GM12878 (cell line): Measurements from ENCODE around the gene CAMK1. TPM values are rescaled to one million over a fixed set of nuclear protein-coding genes. Genes with fewer than 3 reads are reported as not detected.

Source experiments
- ATAC-seq: fragments of 200-7000 bp; cut with Tn5 transposase; 3 replicates; pipeline ENCODE4 v1.9.1; 2020; ENCODE audit warnings: mild to moderate bottlenecking, moderate library complexity
- BruUV-seq: library from RNA; stranded (reverse); fragments of 400-500 nt; replicated peaks from 2 replicates; lab custom pipeline; 2021; lab: Mats Ljungman, UMichigan
- CTCF ChIA-PET: fragments of 300-600 bp; sonication (Branson Sonifier 250); formaldehyde crosslinking; extraction: SDS; loops from one replicate; lab custom pipeline; 2021; ENCODE audit warnings: inconsistent platforms; lab: Yijun Ruan, JAX
- POLR2A ChIA-PET: fragments of 350-600 bp; formaldehyde crosslinking; extraction: SDS; loops from one replicate; lab custom pipeline; 2021; ENCODE audit warnings: inconsistent platforms; lab: Charles Lee
- RAD21 ChIA-PET: fragments of 300-600 bp; sonication (Branson Sonifier 250); formaldehyde crosslinking; loops from one replicate; lab custom pipeline; 2023; ENCODE audit warnings: antibody characterized with exemption; ENCODE audit not compliant: unreplicated experiment; lab: Charles Lee
- SMC1A ChIA-PET: fragments of 300-600 bp; sonication (Branson Sonifier 250); formaldehyde crosslinking; loops from one replicate; lab custom pipeline; 2023; ENCODE audit not compliant: unreplicated experiment, uncharacterized antibody; lab: Charles Lee
- DNase-seq: peaks from one replicate; pipeline ENCODE4 v3.0.0-alpha.2; 2011; ENCODE audit warnings: low read depth, low spot score
- FAIRE-seq: peaks from 3 replicates; lab custom pipeline; 2011; peaks lifted over from hg19 to GRCh38; lab: Jason Lieb, UNC
- H2AFZ ChIP-seq: 2 replicates; pipeline ENCODE4 v1.6.0; 2011; ENCODE audit warnings: low read depth, low read length, control low read depth; ENCODE audit not compliant: control insufficient read depth
- H3K27ac ChIP-seq: 2 replicates; pipeline ENCODE4 v1.5.1; 2011; ENCODE audit warnings: control low read depth; ENCODE audit not compliant: control insufficient read depth, insufficient read depth
- H3K27me3 ChIP-seq, 2 experiments: replicated peaks in 1 of 2; 2 replicates each; pipeline versions ENCODE4 v1.6.0 to v1.6.1; 2011; ENCODE audit warnings: low read length in 1 of 2; ENCODE audit not compliant: control insufficient read depth in 2 of 2, insufficient read depth in 2 of 2
- H3K36me3 ChIP-seq, 2 experiments: 2 replicates each; pipeline ENCODE4 v1.5.1; 2011; ENCODE audit warnings: low read length in 1 of 2; ENCODE audit not compliant: control insufficient read depth in 2 of 2, insufficient read depth in 2 of 2
- H3K4me1 ChIP-seq: 2 replicates; pipeline ENCODE4 v1.6.1; 2011; ENCODE audit warnings: mild to moderate bottlenecking, low read length, moderate library complexity, mixed read lengths; ENCODE audit not compliant: control insufficient read depth, insufficient read depth
- H3K4me2 ChIP-seq: 2 replicates; pipeline ENCODE4 v1.6.0; 2011; ENCODE audit warnings: control low read depth; ENCODE audit not compliant: control insufficient read depth, insufficient read depth
- H3K4me3 ChIP-seq: fragments of 200-600 bp; sonication (generic); 2 replicates; pipeline ENCODE4 v1.5.1; 2016
- H3K79me2 ChIP-seq: 2 replicates; pipeline ENCODE4 v1.6.0; 2011; ENCODE audit warnings: low read length; ENCODE audit not compliant: control insufficient read depth, insufficient read depth
- H3K9ac ChIP-seq: 2 replicates; pipeline ENCODE4 v1.8.0; 2011; ENCODE audit warnings: low read length, control low read depth, mixed read lengths; ENCODE audit not compliant: control insufficient read depth, insufficient read depth
- H3K9me3 ChIP-seq: replicated peaks from 3 replicates; pipeline ENCODE4 v1.5.1; 2011; ENCODE audit warnings: mild to moderate bottlenecking, low read length; ENCODE audit not compliant: control insufficient read depth, insufficient read depth
- H4K20me1 ChIP-seq: 2 replicates; pipeline ENCODE4 v1.6.0; 2011; ENCODE audit not compliant: control insufficient read depth, insufficient read depth
- BCLAF1 ChIP-seq: fragments of 450-650 bp; IDR thresholded peaks from 2 replicates; pipeline ENCODE4 v1.6.1; 2017; ENCODE audit warnings: antibody characterized with exemption, mild to moderate bottlenecking, moderate library complexity
- CEBPB ChIP-seq, 2 experiments: fragments of 150-350 bp in 1 of 2; IDR thresholded peaks; 2 replicates each; pipeline ENCODE4 v1.6.1; 2012 to 2014; ENCODE audit warnings: low read depth in 2 of 2, low read length in 2 of 2, borderline replicate concordance in 1 of 2, inconsistent platforms in 1 of 2
- EED ChIP-seq: sonication (generic); IDR thresholded peaks from 2 replicates; pipeline ENCODE4 v1.6.1; 2016; ENCODE audit warnings: antibody characterized with exemption, low read depth
- NFYB ChIP-seq: IDR thresholded peaks from 2 replicates; pipeline ENCODE4 v1.6.1; 2011; ENCODE audit warnings: low read depth, mild to moderate bottlenecking, low read length, improper control_type of control experiment, moderate library complexity; ENCODE audit not compliant: insufficient read depth
- POLR2A ChIP-seq: IDR thresholded peaks from 2 replicates; pipeline ENCODE4 v1.6.1; 2011; ENCODE audit warnings: low read depth, mild to moderate bottlenecking, low read length
- RB1 ChIP-seq: fragments of 450-650 bp; formaldehyde crosslinking; IDR thresholded peaks from 2 replicates; pipeline ENCODE4 v1.6.1; 2017; ENCODE audit warnings: mild to moderate bottlenecking, borderline replicate concordance
- RCOR1 ChIP-seq: conservative IDR thresholded peaks from 2 replicates; pipeline ENCODE4 v1.6.1; 2012; ENCODE audit warnings: low read depth, low read length, improper control_type of control experiment
- SIN3A ChIP-seq: IDR thresholded peaks from 2 replicates; pipeline ENCODE4 v1.6.1; 2012; ENCODE audit warnings: low read depth, low read length, improper control_type of control experiment
- SP1 ChIP-seq: IDR thresholded peaks from one replicate; pipeline ENCODE4 v1.6.1; 2011; ENCODE audit warnings: low read depth, low read length
- TAF1 ChIP-seq: IDR thresholded peaks from 2 replicates; pipeline ENCODE4 v1.6.1; 2011; ENCODE audit warnings: mild to moderate bottlenecking, low read depth, low read length, borderline replicate concordance
- WGBS: methylation state at CpG from one replicate; pipeline ENCODE4 v1.1.6; 2016; ENCODE audit warnings: low lambda C conversion rate; ENCODE audit not compliant: insufficient replicate concordance, insufficient coverage; ENCODE audit errors: missing lambda C conversion rate; 5-methylcytosine and 5-hydroxymethylcytosine counted together
- in situ Hi-C: fragments of 300-500 bp; cut with MboI; formaldehyde crosslinking; loops from 9 replicates; pipeline ENCODE4 v1.14.3; 2018; ENCODE audit warnings: mixed read lengths
- intact Hi-C: fragments of 100-400 bp; cut with micrococcal nuclease; formaldehyde crosslinking; loops from one replicate; pipeline ENCODE4 v1.14.2; 2022; ENCODE audit not compliant: unreplicated experiment
- polyA plus RNA-seq, 11 experiments: library from polyadenylated mRNA; depleted of rRNA in 4 of 11; unstranded in 6 of 11; stranded (reverse) in 5 of 11; fragments of >200 nt; fragmentation: Nextera tagmentation in 4 of 11; fragmentation: Illumina TruSeq in 1 of 11; extraction: Ambion mirVana in 4 of 11; extraction: Trizol in 1 of 11; gene quantifications; 1 replicate in 1 of 11; 2 replicates in 10 of 11; pipeline versions ENCODE4 v1.2.1 to v1.2.3, GENCODE V29; 2011 to 2016; ENCODE audit warnings: inconsistent platforms in 2 of 11, missing spikeins in 2 of 11, low read depth in 1 of 11
- total RNA-seq, 4 experiments: library from RNA; depleted of rRNA in 3 of 4; stranded (reverse); fragments of >200 nt in 3 of 4; fragmentation: Illumina TruSeq in 1 of 4; extraction: Trizol in 1 of 4; gene quantifications; 2 replicates each; pipeline versions ENCODE4 v1.2.1 to v1.2.3, GENCODE V29; 2013 to 2021
- TF ChIP-seq, protein P1 (sequence below): IDR thresholded peaks from 2 replicates; pipeline ENCODE4 v1.6.1; 2011; ENCODE audit warnings: mild to moderate bottlenecking, low read depth, low read length, moderate library complexity; ENCODE audit not compliant: insufficient replicate concordance
- TF ChIP-seq, protein P2 (sequence below): fragments of 450-650 bp; IDR thresholded peaks from 2 replicates; pipeline ENCODE4 v1.6.1; 2017; ENCODE audit warnings: mild to moderate bottlenecking, low read depth, inconsistent platforms; ENCODE audit not compliant: poor library complexity, severe bottlenecking
- TF ChIP-seq, protein P3 (sequence below): IDR thresholded peaks from 2 replicates; pipeline ENCODE4 v1.6.1; 2012; ENCODE audit warnings: low read depth, low read length, improper control_type of control experiment

CAMK1 gene
- total and polyA plus RNA-seq, 10 of the 15 experiments (the other 5 are each of a cell fraction or from before 2014, with no cell fraction given): 0.24 to 2.1 (median 0.51) TPM; not detected in 2

DNA sequence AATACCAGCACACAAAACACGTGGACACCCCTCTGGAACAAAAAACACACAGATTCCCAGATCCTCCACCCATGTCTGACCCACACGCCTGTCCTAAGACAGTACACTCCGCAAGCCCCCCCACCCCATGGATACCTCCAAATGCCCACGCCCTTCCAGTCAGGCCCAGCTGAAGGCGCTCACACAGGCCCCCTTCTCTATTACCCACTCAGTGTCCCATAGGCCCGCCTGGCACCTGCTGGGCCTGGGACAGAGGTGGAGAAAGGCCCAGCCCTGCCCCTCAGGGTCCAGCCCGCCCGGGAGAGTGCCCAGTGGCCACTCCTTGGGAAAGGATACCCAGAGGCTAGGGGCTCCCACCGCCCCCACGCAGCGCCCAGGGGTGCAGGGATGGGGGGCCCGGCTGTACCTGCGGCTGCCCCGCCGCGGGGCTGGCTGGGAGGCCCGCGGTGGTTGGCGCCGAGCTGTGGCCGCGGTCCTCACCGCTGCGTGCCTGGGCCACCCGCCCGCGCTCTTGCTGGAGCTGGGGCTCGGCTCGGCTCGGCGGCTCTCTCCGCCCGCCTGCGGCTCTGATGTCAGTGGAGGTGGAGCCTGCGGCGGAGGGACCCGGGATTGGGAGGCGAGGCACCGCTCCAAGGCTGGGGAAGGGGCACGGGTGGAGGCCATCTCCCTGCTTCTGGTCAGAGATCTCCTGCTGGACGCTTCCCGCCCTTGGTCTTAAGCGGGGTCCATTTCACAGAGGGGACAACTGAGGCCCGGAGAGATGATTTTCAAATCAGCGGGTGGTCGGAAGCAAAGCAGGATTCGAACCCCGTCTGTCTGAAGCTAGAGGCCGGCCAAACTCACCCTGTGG, at the start of gene CAMK1 (continued):
- TF ChIP-seq, protein P1, sequence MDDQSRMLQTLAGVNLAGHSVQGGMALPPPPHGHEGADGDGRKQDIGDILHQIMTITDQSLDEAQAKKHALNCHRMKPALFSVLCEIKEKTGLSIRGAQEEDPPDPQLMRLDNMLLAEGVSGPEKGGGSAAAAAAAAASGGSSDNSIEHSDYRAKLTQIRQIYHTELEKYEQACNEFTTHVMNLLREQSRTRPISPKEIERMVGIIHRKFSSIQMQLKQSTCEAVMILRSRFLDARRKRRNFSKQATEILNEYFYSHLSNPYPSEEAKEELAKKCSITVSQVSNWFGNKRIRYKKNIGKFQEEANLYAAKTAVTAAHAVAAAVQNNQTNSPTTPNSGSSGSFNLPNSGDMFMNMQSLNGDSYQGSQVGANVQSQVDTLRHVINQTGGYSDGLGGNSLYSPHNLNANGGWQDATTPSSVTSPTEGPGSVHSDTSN: no peak
- no peak for TF ChIP-seq TAF1
- 0 out of 2 replicates have a peak, but pooled peaks have one; percentile 38 for TF ChIP-seq POLR2A
- no peak for TF ChIP-seq BCLAF1
- 0 out of 2 replicates have a peak, but pooled peaks have one; percentile 41 for TF ChIP-seq RB1

DNA sequence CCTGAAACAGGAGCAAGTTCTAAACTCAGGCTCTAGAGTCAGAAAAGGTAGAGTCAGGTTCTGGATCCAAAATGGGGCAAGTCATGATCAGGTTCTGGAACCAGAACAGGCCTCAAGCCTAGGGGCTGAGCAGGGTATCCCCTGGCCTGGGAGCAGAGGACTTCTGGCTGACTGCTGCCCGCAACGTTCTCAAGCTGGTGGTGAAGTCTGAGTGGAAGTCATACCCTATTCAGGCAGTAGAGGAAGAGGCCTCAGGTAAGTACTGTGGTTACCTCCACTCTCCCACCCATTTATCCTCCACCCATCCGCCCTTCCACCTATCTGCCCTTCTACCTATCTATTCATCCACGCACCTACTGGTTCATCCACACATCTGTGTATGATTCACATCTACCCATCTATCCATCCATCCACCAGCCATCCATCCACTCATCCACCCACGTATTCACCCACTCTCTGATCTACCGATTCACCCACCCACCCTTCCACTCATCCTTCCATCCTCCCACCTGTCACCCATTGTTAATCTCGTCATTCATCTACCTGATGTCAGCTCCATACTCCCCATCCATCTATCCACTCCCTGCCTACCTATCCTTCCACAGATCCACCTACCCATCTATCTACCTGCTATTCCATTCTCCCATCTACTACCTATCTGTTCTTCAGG, 49.1 kb upstream of the CAMK1 start:
- Histone ChIP-seq H3K27me3 (no peaks in the 10 kb centered on the region), H2AFZ (no peak overlapping the region), H3K79me2 (no peaks in the 10 kb centered on the region), H3K27ac (no peak overlapping the region), H3K9me3 (no peaks in the 10 kb centered on the region), H3K4me3 (no peak overlapping the region), H3K36me3 (no peaks in the 10 kb centered on the region), H4K20me1 (no peaks in the 10 kb centered on the region), H3K4me1 (no peaks in the 10 kb centered on the region), H3K9ac (no peak overlapping the region), H3K4me2 (no peak overlapping the region)
- RAD21 ChIA-PET: interaction anchor here (0.6 kb wide), 1 partner anchor 346 kb away, joined by 3 read pairs; the partner anchor contains the start of gene IRAK2
- POLR2A ChIA-PET: interaction anchor here (1.1 kb wide), 1 partner anchor 26 kb away, joined by 3 read pairs; the partner anchor contains the start of gene ARPC4
- 90% methylated on average over 6 of the region's 7 CpGs for WGBS
- BruUV-seq: no TSS peak
- intact Hi-C loops (no loop called here), in situ Hi-C loops (no loop called here)
- ATAC-seq (no peak), FAIRE-seq (no peak), DNase-seq (no peak)
- CTCF ChIA-PET: no interaction called here
- SMC1A ChIA-PET: interaction anchor here (1.4 kb wide), 1 partner anchor 13 kb away, joined by 3 read pairs; no protein-coding TSS in a partner anchor
- TF ChIP-seq SP1 (no peak), NFYB (no peak), EED (no peak), CEBPB (IDR thresholded peaks at IDR 0.05; ENCODE audit: borderline replicate concordance in 1 of 2, low read depth in 2 of 2, low read length in 2 of 2) (no peak), RCOR1 (no peak), SIN3A (no peak)
- TF ChIP-seq, protein P2, sequence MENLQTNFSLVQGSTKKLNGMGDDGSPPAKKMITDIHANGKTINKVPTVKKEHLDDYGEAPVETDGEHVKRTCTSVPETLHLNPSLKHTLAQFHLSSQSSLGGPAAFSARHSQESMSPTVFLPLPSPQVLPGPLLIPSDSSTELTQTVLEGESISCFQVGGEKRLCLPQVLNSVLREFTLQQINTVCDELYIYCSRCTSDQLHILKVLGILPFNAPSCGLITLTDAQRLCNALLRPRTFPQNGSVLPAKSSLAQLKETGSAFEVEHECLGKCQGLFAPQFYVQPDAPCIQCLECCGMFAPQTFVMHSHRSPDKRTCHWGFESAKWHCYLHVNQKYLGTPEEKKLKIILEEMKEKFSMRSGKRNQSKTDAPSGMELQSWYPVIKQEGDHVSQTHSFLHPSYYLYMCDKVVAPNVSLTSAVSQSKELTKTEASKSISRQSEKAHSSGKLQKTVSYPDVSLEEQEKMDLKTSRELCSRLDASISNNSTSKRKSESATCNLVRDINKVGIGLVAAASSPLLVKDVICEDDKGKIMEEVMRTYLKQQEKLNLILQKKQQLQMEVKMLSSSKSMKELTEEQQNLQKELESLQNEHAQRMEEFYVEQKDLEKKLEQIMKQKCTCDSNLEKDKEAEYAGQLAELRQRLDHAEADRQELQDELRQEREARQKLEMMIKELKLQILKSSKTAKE: no peak
- TF ChIP-seq, protein P3, sequence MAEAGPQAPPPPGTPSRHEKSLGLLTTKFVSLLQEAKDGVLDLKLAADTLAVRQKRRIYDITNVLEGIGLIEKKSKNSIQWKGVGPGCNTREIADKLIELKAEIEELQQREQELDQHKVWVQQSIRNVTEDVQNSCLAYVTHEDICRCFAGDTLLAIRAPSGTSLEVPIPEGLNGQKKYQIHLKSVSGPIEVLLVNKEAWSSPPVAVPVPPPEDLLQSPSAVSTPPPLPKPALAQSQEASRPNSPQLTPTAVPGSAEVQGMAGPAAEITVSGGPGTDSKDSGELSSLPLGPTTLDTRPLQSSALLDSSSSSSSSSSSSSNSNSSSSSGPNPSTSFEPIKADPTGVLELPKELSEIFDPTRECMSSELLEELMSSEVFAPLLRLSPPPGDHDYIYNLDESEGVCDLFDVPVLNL: no peak
